Measurements from ENCODE around the gene SYNE1.

Gene SYNE1

DNA sequence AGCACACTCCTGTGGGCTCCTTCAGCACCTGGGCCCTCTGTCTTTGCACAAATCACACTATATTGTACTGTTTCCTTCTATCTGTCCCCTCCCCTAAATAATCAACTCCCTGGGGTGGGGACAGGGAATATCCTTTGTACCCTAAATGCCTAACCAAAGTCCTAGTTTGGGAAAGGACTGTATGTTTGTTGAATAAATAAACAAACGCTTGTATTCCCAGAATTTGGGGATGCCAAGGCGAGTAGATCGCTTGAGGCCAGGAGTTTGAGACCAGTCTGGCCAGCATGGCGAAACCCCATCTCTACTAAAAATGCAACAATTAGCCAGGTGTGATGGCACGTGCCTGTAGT lies 322.7 kb downstream of the SYNE1 start:
- no peak for DNase-seq (ENCODE audit: low read depth)

DNA sequence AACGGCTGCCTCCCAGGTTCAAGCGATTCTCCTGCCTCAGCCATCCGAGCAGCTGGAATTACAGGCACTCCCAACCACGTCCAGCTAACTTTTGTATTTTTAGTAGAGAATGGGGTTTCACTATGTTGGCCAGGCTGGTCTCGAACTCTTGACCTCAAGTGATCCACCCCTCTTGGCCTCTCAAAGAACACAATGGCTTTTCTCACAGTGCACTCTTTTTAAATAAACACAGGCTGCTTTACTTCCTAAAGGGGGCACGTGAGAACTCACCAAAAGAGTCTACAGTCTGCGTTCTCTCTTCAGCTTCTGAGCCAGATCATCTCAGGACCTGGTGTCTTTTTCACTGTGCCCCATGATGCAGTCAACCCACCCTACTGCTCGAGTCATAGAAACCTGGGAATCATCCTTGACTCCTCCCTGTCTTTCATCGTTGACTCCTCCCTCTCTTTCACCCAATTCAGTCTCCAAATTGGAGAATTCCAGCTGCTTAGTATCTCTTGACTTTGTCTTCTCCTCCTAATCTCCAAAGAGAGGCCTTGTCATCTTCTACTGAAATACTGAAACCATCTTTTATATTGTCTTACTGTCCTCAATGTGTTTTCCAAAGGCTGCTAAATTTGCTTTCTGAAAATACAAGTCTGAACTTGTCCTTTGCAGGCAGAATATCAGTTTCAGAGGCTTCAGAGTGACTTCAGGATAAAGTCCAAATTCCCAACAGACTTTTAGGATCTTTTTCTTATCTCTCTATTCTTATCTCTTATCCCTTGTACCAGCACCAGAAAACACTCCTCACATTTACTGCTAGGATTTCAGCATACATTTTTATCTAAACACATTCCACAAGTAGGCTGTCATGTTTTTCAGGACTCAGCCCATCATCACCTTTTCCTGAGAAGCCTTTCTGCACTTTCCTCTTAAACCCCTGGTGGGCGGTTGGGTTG lies 323.4 kb downstream of the SYNE1 start:
- no peak for DNase-seq (ENCODE audit: low read depth)

DNA sequence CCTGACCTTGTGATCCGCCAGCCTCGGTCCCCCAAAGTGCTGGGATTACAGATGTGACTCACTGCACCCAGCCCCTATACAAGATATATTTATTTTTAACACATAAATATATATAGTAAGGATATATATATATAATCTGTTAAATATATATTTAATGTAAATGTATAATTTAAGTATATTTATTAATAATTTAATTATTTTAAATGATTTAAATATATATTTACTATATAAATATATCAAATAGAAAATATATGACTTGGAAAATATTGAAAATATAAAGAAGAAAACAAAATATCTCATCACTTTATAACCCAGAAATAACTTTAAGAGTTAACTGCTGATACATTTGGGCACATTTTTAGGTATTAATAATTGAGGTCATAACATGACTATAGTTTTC lies 324.7 kb downstream of the SYNE1 start:
- DNase-seq (ENCODE audit: low read depth), result no peak

DNA sequence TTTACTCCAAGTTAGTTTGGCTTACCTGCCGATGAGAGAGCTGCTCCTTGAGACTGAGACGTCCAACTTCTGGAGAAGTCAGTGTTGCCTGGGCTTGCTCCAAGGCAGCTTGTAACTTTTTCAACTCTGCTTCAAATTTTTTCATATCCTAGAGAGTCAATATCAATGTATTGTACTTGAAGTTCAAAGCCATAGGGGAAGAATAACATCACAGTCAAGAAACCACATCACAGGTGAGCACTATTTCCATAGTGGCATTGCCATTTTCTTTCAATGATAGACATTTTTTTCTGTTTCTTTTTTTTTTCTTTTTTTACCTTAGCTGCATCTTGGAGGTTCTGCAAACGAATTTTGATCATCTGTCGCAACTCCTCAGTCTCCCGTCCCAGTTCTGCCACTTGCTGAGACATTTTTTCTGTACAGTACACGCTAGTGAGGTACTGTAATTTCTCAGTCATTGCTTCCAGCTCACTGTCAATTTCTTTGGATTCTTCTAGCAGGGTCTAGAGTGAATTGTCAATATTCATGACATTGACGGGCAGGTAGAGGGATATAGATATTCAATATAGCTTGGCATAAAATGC lies 326.7 kb downstream of the SYNE1 start:
- DNase-seq (ENCODE audit: low read depth), result no peak

DNA sequence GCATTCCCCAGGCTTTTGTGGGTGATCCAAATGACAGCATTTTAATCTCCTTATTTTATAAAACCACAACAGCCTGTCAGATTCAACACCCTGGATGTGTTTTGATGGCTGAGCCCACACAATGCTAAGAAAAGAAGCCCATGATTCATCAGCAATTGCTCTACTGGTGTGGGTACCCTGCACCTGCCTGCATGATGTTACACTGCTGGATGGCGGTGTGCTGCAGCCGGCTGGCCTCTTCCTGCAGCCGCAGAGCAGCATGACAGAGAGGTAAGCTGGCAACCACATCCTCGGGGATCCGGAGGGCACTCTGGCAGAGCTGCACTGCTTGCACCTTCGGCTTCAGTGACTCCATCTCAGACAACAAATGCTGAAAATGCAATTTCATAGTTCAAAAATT lies 327.5 kb downstream of the SYNE1 start:
- peak; percentile 50 for DNase-seq (ENCODE audit: low read depth)

DNA sequence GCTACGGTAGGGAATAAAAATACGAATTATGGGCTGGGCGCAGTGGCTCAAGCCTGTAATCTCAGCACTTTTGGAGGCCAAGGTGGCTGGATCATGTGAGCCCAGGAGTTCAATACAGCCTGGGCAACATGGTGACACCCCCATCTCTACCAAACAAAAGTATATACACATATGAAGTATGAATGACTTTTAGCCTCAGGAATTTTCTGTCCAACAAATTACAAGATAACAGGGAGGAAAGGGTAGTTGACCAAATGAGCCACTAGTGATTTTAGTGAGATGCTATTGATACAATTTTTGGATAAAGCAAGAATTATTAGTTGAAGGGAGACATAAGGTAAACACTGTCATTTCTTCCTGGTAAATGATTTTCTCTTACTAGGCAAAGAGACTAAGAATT lies 328.2 kb downstream of the SYNE1 start:
- DNase-seq (ENCODE audit: low read depth), result no peak

DNA sequence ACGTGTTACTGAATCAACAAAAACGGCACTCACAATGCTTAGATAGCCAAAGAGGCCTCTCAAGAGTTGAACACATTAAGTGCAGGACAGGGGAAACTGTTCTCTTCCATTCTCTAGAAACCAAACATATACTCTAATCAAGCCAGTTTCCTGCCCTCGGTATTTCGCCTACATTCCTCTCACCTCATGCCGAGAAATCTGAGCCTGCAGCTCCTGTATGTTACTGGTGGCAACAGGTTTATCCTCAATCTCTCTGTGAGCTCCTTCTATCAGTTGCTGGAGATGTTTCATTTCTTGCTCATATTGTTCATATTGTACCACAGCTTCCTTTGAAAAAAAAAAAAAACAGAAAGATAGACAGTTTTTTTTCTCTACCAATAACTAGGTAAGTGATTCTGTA lies 328.9 kb downstream of the SYNE1 start:
- no peak for DNase-seq (ENCODE audit: low read depth)

DNA sequence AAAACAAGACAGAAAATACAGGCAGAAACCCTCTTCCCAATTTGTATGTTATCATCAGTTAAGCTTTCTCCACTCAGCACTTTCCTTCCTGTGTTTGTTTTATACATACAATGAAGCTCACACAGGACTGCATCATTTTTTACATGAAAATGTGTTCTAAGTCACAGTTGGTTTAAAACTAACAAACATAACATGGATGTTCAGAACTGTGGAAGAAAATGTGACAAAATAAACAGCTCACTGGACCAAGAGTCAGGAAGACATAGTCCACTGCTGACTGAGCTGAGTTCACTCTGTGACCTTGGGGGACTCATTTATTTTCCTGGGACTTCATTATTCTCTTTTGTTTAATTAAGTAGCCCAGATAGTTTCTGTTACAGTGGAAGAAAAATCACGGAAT lies 331.5 kb downstream of the SYNE1 start:
- no peak for DNase-seq (ENCODE audit: low read depth)

DNA sequence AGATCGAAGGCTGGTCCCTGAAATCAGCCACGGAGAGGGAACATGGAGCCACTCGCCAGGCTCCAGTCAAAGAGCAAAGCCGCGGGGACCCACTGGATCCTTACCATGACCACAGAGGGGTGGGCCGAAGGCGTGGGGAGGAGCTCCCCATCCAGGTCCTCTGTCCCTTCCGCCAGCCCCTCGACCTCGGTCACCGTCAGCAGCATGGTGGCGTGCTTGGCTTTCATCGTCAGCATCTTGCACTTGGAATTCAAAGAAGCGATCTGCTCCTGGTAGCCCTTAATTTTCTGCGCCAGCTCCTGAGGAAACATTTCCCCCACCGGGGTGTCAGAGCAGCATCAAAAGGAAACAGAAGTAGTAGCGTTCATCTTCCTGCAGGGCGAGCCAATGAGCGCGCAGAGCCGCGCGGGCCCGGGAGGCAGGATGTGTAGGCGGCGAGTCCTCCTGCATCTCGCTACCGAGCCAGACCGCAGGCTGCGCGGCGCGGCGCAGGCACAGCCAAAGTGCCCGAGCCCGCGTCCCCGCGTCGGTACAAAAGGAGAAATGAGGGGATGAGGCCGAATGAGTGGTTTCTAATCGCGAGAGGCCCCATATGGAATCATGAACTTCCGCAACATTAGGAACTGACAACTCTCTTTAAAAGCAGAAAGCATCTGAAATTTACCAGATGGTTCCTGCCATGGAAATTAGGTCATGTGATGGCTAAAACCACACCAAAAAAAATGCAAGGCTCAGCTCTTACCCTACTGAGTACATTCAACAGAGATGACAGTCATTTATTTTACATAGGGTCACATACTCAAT lies 335.2 kb downstream of the SYNE1 start:
- peak; percentile 79 for DNase-seq (ENCODE audit: low read depth)

DNA sequence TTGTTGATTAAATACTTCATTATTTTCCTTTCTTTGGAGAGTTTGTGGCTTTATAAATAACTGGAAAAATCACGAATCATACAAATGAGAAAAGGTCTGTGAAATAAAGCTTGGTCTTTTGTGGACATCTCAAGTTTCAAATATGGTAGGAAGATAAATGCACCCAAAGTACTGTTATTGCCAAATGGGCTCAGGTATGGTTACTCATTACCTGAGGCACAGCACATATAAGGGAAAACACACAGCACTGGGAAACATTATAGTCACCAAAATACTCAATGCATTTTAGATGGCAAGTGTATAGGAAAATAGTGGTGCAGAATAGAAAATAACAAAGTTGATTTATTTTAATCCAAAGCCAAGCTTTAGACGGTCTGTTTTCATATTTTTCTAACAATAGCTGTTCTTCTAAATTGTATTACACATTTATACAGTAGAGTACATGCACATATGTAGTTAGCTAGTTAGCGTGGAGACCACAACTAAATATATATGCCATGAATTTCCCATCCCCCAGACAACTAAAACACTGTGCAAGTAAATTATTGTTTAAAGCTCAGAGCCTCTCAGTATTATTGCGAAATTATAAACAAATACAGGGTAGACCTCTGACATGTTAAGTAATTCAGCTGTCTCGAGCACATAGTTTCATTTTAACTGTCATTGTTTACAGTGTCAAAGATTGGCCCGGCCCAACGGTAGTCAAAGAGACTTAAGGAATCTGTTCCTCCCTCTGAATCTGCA lies 336.0 kb downstream of the SYNE1 start:
- DNase-seq (ENCODE audit: low read depth), result no peak

DNA sequence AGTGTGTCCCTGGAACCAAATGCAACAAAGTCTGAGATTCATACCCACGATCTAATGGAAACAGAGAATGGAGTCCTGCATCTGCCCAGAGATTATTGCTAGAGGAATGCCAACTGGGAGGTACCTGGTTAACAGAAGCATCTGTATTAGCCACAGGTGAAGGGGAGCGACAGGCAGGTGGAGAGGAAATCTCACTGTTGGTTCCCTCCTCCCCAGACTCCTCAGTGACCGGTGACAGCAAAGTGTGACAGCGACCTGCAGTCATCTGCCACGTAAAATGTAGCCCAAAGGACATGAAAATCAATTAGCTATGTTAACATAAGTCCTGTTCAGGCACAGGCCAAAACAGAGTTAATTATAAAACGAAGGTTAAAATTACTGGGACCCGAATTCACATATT lies 336.6 kb downstream of the SYNE1 start:
- no peak for DNase-seq (ENCODE audit: low read depth)

DNA sequence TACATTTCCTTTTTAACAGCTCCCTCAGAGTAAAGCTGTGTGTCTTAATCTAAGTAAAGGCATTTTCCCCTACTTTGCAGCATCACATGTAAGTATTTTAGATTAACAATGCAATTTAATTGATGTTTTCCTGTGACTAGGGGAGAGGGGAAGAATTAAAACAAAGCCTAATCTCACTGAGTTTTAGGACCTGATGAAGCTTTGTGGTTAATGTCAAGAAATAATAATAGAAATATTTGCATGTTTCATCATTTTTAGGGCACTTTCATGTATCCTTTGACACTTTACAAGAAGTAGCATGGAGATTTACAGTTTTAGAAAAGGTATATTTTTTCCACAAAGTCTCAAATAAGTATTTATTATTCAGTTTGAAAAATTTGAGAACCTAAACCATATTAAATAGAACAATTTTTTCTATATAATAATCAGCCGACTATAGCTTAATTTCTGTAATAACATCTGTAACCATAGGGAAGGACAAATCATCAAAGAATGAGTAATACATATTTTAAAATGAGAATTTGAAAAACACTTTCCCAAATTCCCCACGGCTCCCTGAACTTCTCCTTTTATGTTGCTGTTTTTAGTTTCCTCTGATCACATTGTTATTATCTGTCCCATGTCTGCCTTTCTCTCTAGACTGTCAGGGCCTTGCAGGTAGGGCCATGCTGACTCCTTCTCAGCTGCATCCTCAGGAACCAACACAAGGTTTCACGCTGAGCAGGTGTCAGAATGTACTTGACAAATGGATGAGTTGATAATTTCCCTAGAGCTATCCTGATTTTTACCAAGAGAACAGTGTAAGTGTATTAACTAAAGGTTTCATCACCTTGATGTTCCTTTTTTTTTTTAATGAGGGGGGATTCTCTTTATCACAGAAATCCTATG lies 338.1 kb downstream of the SYNE1 start:
- DNase-seq (ENCODE audit: low read depth), result no peak

DNA sequence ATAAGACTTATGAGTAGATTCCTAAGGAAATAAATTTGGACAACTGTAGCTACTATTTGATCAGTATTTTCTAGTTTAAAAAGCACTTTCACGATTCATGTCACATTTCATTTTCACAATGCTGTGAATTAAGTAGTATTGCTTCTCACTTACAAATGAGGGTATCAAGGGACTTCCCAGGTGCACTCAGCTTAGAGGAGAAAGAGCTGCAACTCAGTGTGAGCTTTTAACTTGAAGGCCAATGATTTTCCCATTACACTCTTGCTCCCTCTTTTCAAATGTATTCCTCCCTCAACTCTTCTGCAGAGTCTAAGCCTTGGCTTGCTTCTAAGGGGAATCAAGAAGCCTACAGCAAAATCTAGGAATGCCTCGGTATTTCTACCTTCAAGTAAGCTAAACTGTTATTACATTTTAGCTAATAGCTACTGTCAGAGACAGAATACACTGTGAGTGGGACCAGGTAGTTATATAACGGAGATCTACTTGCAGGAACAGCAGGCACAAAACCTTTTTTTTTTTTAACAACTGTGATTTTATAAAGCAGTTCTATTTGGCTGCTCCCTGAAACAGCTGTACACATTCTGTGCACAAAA lies 339.0 kb downstream of the SYNE1 start:
- no peak for DNase-seq (ENCODE audit: low read depth)

DNA sequence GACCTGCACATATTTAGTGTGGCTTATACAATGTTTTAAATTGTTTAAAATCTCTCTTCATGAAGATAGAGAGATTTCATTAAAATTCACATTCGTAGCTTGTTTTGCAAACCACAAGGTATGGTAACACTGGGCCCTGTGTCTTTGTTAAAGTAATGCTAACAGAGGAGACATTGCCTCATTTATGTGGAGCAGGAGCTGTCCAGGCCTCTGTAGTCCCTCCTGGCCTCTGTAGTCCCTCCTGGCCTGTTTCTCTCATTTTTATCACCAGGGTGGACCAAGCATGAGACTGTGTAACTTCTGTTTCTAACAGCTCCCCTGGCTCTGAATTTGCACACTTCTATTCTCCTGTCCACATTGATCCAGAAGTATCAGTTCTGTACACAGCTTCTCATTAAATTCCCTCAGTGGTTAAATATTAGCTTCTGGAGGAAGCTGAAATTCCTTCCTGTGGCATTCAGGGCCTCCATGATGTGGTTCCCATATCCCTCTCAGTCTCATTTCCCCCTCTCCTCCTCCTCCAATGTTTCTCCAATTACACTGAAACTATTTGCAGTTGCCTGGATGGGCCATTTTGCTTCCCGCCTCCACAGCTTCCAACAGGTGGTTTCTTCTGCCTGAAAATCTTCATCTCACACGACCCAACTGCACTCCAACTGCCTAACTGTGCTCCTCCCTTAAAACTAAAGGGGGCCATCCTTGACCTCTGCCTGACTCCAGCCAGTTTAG lies 340.4 kb downstream of the SYNE1 start:
- DNase-seq (ENCODE audit: low read depth), result no peak

DNA sequence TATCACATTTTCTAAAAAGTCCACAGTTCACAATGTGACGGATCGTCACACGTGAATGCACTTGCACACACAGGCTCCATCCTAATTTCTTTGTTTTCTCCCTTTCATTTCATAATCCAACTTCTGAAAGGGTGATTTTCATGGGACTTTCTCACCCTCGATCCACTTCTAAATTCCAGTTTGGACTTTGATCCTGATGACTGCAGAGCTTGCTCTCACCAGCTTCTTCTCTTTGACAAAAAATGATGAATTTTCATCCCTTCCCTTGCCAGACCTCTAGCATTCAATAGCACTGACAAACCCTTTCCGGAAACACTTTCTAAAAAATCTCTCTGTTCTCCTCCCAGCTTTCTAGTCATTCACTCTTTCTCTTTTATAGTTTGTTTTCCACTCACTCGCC lies 341.2 kb downstream of the SYNE1 start:
- DNase-seq (ENCODE audit: low read depth), result no peak

DNA sequence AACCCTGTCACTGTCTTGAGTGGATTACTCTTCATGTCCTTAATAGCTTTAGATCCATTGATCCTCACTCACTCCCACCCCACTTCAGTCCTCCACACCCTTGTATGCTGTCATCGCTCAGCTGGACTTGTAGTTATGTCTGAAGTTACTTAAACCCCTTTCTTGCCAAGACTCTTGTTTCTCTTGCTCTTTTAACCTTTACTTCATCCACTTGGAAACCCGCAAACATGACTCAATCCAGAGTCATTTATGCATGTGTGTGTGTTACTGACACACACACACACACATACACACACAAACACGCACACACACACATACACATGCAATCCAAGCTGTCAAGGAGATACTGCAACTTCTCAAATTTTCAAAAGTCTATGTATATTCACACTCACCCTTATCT lies 341.8 kb downstream of the SYNE1 start:
- no peak for DNase-seq (ENCODE audit: low read depth)

DNA sequence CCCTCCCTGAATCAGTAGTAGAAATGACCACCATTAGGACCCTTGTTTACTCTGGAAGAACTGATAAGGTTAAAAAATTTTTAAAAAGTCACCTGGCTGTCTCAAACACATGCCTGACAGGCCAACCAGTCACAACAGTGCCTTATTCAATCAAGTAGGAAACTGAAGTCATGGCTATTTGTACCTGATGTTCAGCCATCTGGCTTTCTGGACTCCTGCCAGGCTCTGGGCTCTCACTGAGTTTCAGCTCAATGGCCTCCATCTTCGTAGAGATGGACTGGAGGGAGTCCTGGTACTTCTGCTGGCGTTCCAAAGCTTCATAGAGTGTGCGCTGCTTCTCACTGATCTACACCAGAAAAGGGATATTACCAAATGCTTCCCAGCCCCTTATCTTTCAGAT lies 343.8 kb downstream of the SYNE1 start:
- no peak for DNase-seq (ENCODE audit: low read depth)

DNA sequence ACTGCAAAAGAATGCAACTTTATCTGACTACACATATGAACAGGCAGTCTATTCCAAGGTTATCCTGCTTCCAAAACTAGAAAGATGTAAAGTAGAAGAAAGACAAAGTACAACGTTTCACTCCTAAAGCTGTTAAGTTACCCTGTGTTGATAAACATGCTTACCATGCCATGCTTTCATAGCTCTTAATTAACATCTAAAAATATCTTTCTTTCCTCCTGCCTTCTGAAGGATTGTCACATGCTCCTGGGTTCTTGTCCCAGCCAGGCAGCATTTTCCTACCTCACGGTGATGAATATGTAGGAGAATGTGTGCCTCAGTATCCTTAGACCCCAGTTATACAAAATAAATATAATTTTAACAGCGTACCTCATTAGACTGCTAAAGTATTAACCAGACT lies 344.6 kb downstream of the SYNE1 start:
- no peak for DNase-seq (ENCODE audit: low read depth)

DNA sequence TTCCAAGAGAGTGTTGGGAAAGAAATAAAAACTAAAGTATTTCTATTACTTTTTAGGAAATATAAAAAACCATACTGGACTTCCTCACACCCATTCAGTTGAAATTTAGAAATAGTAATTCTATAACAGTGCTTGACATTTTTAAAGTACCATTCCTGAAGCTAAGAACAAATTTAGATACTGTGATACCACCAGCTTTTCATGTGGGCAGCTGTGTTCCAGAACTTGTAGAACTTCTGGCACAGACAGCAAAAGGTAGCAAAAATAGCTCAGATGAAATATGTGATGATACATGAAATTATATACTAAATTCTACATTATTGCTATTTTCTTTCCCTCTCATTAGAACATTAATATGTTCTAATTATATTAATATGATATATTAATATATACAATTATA lies 346.5 kb downstream of the SYNE1 start:
- DNase-seq (ENCODE audit: low read depth), result no peak

DNA sequence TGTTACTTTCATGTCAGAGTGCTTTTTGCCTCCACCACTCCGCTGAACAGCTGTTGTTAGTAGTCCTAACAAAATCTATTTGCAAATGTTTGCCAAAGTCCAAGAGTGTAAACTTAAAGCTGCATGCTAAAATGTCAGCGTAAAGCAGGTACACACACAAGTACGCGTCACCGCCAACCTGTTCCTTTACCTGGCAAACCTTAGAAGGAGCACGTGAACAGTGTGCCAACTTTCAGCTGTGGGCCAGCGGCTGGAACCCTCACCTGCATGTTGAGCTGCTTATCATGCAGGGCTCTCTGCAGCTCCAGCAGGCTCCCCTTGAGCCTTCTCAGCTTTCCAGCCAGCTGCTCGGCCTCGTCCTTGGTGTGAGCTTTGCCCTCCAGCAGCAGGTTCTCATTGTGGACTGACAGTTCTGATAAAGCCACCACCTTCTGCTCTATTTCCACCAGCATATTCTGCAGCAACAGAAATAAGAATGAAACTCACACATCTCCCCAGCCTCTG lies 359.3 kb downstream of the SYNE1 start:
- no peak for DNase-seq (ENCODE audit: low read depth)

Measured in activated gamma-delta T cell treated with anti-CD3 and anti-CD28 coated beads, Interleukin-2, amount 50 U/mL, for 16 hours (primary cell).